ENCODE results near the gene BIRC2. TPM values are rescaled to one million over a fixed set of nuclear protein-coding genes. Genes with fewer than 3 reads are reported as not detected.

Gene BIRC2
- total RNA-seq, 1 donor from 2014 or later = 69.9 TPM

DNA sequence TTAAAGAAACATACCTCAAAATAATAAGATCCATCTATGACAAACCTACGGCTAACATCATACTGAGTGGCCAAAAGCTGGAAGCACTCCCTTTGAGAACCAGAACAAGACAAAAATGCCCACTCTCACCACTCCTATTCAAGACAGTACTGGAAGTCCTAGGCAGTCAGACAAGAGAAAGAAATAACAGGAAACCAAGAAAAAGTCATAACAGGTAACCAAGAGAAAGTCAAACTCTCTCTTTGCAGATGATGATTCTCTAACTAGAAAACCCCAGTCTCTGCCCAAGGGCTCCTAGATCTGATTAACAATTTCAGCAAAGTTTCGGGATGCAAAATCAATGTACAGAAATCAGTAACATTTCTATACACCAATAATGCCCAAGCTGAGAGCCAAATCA is 70.0 kb downstream of the BIRC2 start:
- Histone ChIP-seq H3K4me2 (ENCODE audit: low read length) (no peak overlapping the region), H3K4me3 (ENCODE audit: insufficient read depth, low read depth, low read length) (no peak overlapping the region), H4K20me1 (ENCODE audit: insufficient read depth, low read length) (peaks cover 50% of the 10 kb centered on the region), H2AFZ (ENCODE audit: low read depth, low read length) (no peak overlapping the region), H3K27me3 (ENCODE audit: insufficient read depth, low read length) (no peaks in the 10 kb centered on the region), H3K27ac (ENCODE audit: low read depth, low read length) (no peak overlapping the region), H3K79me2 (ENCODE audit: insufficient read depth, low read length) (peaks cover 91% of the 10 kb centered on the region), H3K4me1 (ENCODE audit: insufficient read depth, low read length) (no peaks in the 10 kb centered on the region), H3K9me3 (ENCODE audit: insufficient read depth, low read depth, low read length) (no peaks in the 10 kb centered on the region), H3K36me3 (ENCODE audit: insufficient read depth, low read length) (no peaks in the 10 kb centered on the region), H3K9ac (ENCODE audit: low read length) (no peak overlapping the region)
- Mint-ChIP-seq H3K9me3 (ENCODE audit: unreplicated experiment) (peaks cover 4% of the 10 kb centered on the region), H3K4me1 (ENCODE audit: low read depth, unreplicated experiment) (peaks cover 8% of the 10 kb centered on the region), H3K36me3 (ENCODE audit: low read depth, unreplicated experiment) (peaks cover 16% of the 10 kb centered on the region), H3K4me3 (ENCODE audit: unreplicated experiment) (no peak overlapping the region), H3K27ac (ENCODE audit: unreplicated experiment) (no peak overlapping the region), H3K27me3 (ENCODE audit: low read depth, unreplicated experiment) (no peaks in the 10 kb centered on the region)
- TF ChIP-seq, protein P1, sequence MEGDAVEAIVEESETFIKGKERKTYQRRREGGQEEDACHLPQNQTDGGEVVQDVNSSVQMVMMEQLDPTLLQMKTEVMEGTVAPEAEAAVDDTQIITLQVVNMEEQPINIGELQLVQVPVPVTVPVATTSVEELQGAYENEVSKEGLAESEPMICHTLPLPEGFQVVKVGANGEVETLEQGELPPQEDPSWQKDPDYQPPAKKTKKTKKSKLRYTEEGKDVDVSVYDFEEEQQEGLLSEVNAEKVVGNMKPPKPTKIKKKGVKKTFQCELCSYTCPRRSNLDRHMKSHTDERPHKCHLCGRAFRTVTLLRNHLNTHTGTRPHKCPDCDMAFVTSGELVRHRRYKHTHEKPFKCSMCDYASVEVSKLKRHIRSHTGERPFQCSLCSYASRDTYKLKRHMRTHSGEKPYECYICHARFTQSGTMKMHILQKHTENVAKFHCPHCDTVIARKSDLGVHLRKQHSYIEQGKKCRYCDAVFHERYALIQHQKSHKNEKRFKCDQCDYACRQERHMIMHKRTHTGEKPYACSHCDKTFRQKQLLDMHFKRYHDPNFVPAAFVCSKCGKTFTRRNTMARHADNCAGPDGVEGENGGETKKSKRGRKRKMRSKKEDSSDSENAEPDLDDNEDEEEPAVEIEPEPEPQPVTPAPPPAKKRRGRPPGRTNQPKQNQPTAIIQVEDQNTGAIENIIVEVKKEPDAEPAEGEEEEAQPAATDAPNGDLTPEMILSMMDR (IDR thresholded peaks at IDR 0.05; ENCODE audit: insufficient read depth, low read depth, low read length) = no peak
- no peak for TF ChIP-seq EZH2 (IDR thresholded peaks at IDR 0.05; ENCODE audit: insufficient read depth, low read length)
- no peak for DNase-seq (ENCODE audit: low read depth)
- no peak for FAIRE-seq

DNA sequence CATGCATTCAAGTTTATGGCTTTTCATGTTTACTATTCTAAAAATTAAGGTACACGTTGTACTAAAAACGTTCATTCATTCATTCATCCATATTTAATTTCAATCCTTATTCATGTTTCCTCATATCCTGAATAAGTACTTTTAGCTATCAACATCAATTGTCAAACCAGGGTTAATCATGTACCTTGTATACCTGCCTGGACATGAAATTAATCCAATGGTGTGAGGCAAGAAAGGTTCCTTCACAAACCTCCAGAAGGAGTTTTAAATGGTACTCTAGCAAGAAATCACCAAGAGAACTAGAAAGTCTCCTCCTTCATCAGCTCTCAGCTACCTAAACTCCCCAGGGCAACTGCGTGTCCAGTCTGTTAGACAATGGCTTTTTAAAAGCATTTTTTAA is 72.2 kb downstream of the BIRC2 start:
- H2AFZ ChIP-seq (ENCODE audit: low read depth, low read length) = no peak overlapping the region
- no peak for TF ChIP-seq EZH2 (IDR thresholded peaks at IDR 0.05; ENCODE audit: insufficient read depth, low read length)
- TF ChIP-seq, protein P1 (IDR thresholded peaks at IDR 0.05; ENCODE audit: insufficient read depth, low read depth, low read length) = no peak
- H3K27ac ChIP-seq (ENCODE audit: low read depth, low read length) = no peak overlapping the region
- Mint-ChIP-seq H3K27ac (ENCODE audit: unreplicated experiment) (no peak overlapping the region), H3K27me3 (ENCODE audit: low read depth, unreplicated experiment) (no peaks in the 10 kb centered on the region), H3K4me1 (ENCODE audit: low read depth, unreplicated experiment) (peaks cover 15% of the 10 kb centered on the region), H3K4me3 (ENCODE audit: unreplicated experiment) (no peak overlapping the region), H3K9me3 (ENCODE audit: unreplicated experiment) (peaks cover 4% of the 10 kb centered on the region), H3K36me3 (ENCODE audit: low read depth, unreplicated experiment) (peaks cover 15% of the 10 kb centered on the region)
- no peaks in the 10 kb centered on the region for H3K27me3 ChIP-seq (ENCODE audit: insufficient read depth, low read length)
- H3K4me3 ChIP-seq (ENCODE audit: insufficient read depth, low read depth, low read length) = no peak overlapping the region
- H3K36me3 ChIP-seq (ENCODE audit: insufficient read depth, low read length) = no peaks in the 10 kb centered on the region
- no peak overlapping the region for H3K4me2 ChIP-seq (ENCODE audit: low read length)
- no peak for DNase-seq (ENCODE audit: low read depth)
- no peak overlapping the region for H3K9ac ChIP-seq (ENCODE audit: low read length)
- H3K79me2 ChIP-seq (ENCODE audit: insufficient read depth, low read length) = peaks cover 85% of the 10 kb centered on the region
- no peaks in the 10 kb centered on the region for H3K4me1 ChIP-seq (ENCODE audit: insufficient read depth, low read length)
- peaks cover 47% of the 10 kb centered on the region for H4K20me1 ChIP-seq (ENCODE audit: insufficient read depth, low read length)
- no peaks in the 10 kb centered on the region for H3K9me3 ChIP-seq (ENCODE audit: insufficient read depth, low read depth, low read length)
- FAIRE-seq = peak; percentile 39

DNA sequence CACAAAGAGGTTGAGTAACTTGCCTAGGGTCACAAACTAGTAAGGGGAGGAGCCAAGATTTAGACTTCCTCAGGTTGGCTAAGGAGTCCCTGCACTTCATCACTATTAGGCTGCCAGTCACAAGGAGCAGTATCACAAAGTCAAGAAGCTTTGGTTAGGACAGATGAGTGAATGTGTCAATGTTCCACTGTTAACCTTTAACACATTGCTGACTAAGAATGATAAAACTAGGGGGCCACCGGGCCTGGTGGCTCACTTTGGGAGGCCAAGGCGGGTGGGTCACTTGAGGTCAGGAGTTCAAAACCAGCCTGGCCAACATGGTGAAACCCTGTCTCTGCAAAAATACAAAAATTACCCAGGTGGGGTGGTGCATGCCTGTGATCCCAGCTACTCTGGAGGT is 73.5 kb downstream of the BIRC2 start:
- H3K27me3 Mint-ChIP-seq (ENCODE audit: low read depth, unreplicated experiment) = no peaks in the 10 kb centered on the region
- Histone ChIP-seq H3K9ac (ENCODE audit: low read length) (no peak overlapping the region), H4K20me1 (ENCODE audit: insufficient read depth, low read length) (peaks cover 42% of the 10 kb centered on the region), H3K27ac (ENCODE audit: low read depth, low read length) (no peak overlapping the region), H3K27me3 (ENCODE audit: insufficient read depth, low read length) (no peaks in the 10 kb centered on the region), H3K4me3 (ENCODE audit: insufficient read depth, low read depth, low read length) (no peak overlapping the region), H3K4me1 (ENCODE audit: insufficient read depth, low read length) (no peaks in the 10 kb centered on the region), H3K36me3 (ENCODE audit: insufficient read depth, low read length) (no peaks in the 10 kb centered on the region), H3K79me2 (ENCODE audit: insufficient read depth, low read length) (peaks cover 84% of the 10 kb centered on the region), H2AFZ (ENCODE audit: low read depth, low read length) (no peak overlapping the region), H3K9me3 (ENCODE audit: insufficient read depth, low read depth, low read length) (no peaks in the 10 kb centered on the region), H3K4me2 (ENCODE audit: low read length) (no peak overlapping the region)
- no peak overlapping the region for H3K27ac Mint-ChIP-seq (ENCODE audit: unreplicated experiment)
- DNase-seq (ENCODE audit: low read depth) = no peak
- FAIRE-seq = no peak
- no peak for TF ChIP-seq EZH2 (IDR thresholded peaks at IDR 0.05; ENCODE audit: insufficient read depth, low read length)
- TF ChIP-seq, protein P1 (IDR thresholded peaks at IDR 0.05; ENCODE audit: insufficient read depth, low read depth, low read length) = no peak
- peaks cover 2% of the 10 kb centered on the region for H3K9me3 Mint-ChIP-seq (ENCODE audit: unreplicated experiment)
- no peak overlapping the region for H3K4me3 Mint-ChIP-seq (ENCODE audit: unreplicated experiment)
- peaks cover 10% of the 10 kb centered on the region for H3K36me3 Mint-ChIP-seq (ENCODE audit: low read depth, unreplicated experiment)
- H3K4me1 Mint-ChIP-seq (ENCODE audit: low read depth, unreplicated experiment) = peaks cover 14% of the 10 kb centered on the region

Measured in astrocyte (in vitro differentiated cells and primary cell).